Middle frontal gyrus (tissue), 1 donor: ENCODE measurements around the gene RD3L.
A peak's percentile ranks its signal among the peaks of the same experiment; 100 is the strongest.
"Not testable (repeated sequence)": the region's sequence is repeated elsewhere in the genome, so short reads cannot be mapped to it uniquely, and the experiment has no call there.

Experiments
- DNase-seq: peaks from one replicate; pipeline ENCODE4 v3.0.0-alpha.2; 2015; ENCODE audit warnings: low spot score; ENCODE audit errors: extremely low spot score

Gene RD3L

GRCh38 chr14:103928011-103928890, 14.1 kb downstream of the RD3L start, which contains the start of gene TDRD9:
TDRD9 (plus strand) TSS chr14:103928456; CDS start chr14:103928510, 54 bp downstream.
- DNase-seq, result no peak

- no peak for DNase-seq
Observed at GRCh38 chr14:103927566-103927965, 14.8 kb downstream of the RD3L start.

- no peak for DNase-seq
Observed at GRCh38 chr14:103925316-103925715, 17.0 kb downstream of the RD3L start.

- DNase-seq, result no peak
Observed at GRCh38 chr14:103923863-103924262, 18.5 kb downstream of the RD3L start.

- not testable (repeated sequence) for DNase-seq
Observed at GRCh38 chr14:103921855-103922200, 20.5 kb downstream of the RD3L start.

GRCh38 chr14:103920981-103921854, 21.1 kb downstream of the RD3L start:
- peak; percentile 87 for DNase-seq

GRCh38 chr14:103916636-103917262, 25.6 kb downstream of the RD3L start:
- DNase-seq, result no peak

- no peak for DNase-seq
Observed at GRCh38 chr14:103915616-103916015, 26.7 kb downstream of the RD3L start.

- no peak for DNase-seq
Observed at GRCh38 chr14:103910984-103911383, 31.3 kb downstream of the RD3L start.

- DNase-seq, result peak; percentile 53
Observed at GRCh38 chr14:103910262-103910935, 31.9 kb downstream of the RD3L start.

- no peak for DNase-seq
Observed at GRCh38 chr14:103909531-103910261, 32.6 kb downstream of the RD3L start.

- DNase-seq, result no peak
Observed at GRCh38 chr14:103908580-103908979, 33.7 kb downstream of the RD3L start.

GRCh38 chr14:103905842-103906456, 36.4 kb downstream of the RD3L start:
- no peak for DNase-seq

GRCh38 chr14:103904493-103905107, 37.7 kb downstream of the RD3L start:
- DNase-seq, result no peak

- no peak for DNase-seq
Observed at GRCh38 chr14:103899833-103900232, 42.5 kb downstream of the RD3L start.

GRCh38 chr14:103899316-103899715, 43.0 kb downstream of the RD3L start:
- DNase-seq, result no peak

- no peak for DNase-seq
Observed at GRCh38 chr14:103898711-103899110, 43.6 kb downstream of the RD3L start.

- DNase-seq, result no peak
Observed at GRCh38 chr14:103898204-103898603, 44.1 kb downstream of the RD3L start.

- DNase-seq, result no peak
Observed at GRCh38 chr14:103897075-103897947, 45.0 kb downstream of the RD3L start.
